Measurements from ENCODE around the gene PITX2. TPM values are rescaled to one million over a fixed set of nuclear protein-coding genes. Genes with fewer than 3 reads are reported as not detected.

PITX2 gene
- total RNA-seq, 4 donors from 2014 or later = not detected

DNA sequence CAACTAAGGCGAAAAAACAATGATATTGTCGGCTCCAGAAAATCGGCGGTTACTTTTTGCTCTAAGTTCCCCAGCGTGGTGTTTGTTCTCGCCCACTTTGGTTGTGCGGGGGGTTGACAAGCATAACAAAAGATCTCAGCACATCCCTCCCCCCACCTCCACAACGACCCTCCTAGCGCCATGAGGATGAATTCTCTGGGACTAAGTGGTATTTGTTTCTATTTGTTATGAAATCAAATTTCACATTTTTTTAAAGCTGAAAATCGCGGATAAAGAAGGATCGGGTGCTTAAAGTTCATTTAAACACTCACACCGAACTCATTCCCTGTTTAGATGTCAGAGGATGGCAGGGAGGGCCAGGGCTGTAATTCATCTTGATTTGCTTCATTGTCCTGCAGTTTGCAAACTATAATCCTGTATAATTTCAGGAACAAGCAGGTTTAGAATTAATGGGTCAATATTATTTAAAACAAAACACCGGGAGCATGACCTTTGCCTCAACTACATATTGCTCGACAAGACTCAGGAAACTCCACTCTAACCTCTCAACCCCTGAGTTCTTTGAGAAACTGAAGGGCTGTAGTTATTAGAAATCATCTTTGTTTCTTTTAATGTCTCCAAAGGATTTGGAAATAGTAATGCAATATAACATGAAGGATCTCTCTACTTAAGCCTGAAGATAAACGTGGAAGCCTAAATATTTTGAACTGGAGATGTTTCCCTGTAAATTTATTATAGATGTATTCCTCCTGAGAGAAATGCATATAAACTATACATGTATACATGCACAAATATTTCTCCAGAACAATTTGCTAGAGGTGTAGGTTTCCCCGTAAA lies 6.4 kb downstream of the PITX2 start:
- H3K4me1 ChIP-seq = peaks cover 0 to 52% (median 15%) of the 10 kb centered on the region in 4 donors
- no peaks in the 10 kb centered on the region for H3K36me3 ChIP-seq
- peaks cover 0 to 100% of the 10 kb centered on the region in 2 donors for H3K27me3 ChIP-seq
- DNase-seq (ENCODE audit: low spot score in 2 of 2) = no peak
- WGBS, 2 donors = 10 to 13% methylated on average over 17 of the region's 17 CpGs
- peak in 1 of 2 donors; percentile 15 for TF ChIP-seq EP300 (IDR thresholded peaks at IDR 0.05)
- TF ChIP-seq POLR2A (IDR thresholded peaks at IDR 0.05) = no peak
- TF ChIP-seq, protein P1, sequence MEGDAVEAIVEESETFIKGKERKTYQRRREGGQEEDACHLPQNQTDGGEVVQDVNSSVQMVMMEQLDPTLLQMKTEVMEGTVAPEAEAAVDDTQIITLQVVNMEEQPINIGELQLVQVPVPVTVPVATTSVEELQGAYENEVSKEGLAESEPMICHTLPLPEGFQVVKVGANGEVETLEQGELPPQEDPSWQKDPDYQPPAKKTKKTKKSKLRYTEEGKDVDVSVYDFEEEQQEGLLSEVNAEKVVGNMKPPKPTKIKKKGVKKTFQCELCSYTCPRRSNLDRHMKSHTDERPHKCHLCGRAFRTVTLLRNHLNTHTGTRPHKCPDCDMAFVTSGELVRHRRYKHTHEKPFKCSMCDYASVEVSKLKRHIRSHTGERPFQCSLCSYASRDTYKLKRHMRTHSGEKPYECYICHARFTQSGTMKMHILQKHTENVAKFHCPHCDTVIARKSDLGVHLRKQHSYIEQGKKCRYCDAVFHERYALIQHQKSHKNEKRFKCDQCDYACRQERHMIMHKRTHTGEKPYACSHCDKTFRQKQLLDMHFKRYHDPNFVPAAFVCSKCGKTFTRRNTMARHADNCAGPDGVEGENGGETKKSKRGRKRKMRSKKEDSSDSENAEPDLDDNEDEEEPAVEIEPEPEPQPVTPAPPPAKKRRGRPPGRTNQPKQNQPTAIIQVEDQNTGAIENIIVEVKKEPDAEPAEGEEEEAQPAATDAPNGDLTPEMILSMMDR (IDR thresholded peaks at IDR 0.05) = no peak
- H3K27ac ChIP-seq = no peak overlapping the region
- peaks cover 0 to 16% (median 0%) of the 10 kb centered on the region in 4 donors for H3K9me3 ChIP-seq
- H3K4me3 ChIP-seq = no peak overlapping the region

DNA sequence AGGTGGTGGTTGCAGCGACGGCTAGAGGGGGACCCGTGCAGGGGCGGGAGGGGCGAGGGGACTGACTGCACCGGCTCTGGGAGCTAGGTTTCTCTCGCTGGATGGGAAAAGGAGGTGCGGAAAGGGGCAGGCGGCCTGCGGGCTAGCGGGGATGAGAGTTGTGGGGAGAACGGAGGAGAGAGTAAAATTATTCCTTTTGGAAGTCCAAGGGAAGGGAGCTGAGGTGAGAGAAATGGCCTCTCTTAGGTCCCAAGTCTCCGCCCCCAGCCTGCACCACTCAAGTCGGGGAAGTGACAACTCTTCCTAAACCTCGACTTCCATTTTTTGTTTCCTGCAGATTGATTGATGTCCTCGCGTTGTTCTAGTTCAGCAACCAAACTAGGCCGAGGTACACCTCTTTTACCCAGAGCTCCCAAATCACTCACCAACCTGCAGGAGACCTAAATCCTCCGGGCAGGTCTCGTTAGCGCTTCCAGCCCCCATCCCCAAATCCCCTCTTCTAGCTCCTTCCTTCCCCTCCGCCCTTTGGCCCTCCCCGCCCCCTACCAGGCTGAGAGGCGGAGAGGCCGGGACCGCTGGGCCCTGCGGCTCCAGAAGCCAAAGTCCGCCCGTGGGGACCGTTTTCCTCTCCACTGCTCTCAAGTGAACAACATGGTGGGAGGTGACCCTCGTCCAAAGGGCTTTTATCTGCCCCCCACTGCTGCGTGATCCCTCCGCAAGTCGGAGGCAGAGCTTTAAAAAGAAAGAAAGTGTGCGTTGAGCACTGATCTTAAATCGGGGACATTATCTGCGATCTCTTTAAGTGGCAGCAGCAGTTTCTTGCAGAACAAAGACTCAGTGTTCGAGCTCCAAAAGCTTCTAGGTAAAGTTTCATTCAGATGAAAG lies 7.3 kb downstream of the PITX2 start:
- peaks cover 0 to 13% (median 0%) of the 10 kb centered on the region in 4 donors for H3K9me3 ChIP-seq
- peaks cover 3 to 100% of the 10 kb centered on the region in 2 donors for H3K27me3 ChIP-seq
- no peak overlapping the region for H3K27ac ChIP-seq
- WGBS, 2 donors = 13 to 17% methylated on average over 38 of the region's 38 CpGs
- no peaks in the 10 kb centered on the region for H3K36me3 ChIP-seq
- no peak overlapping the region for H3K4me3 ChIP-seq
- no peak for DNase-seq (ENCODE audit: low spot score in 2 of 2)
- TF ChIP-seq, protein P1 (IDR thresholded peaks at IDR 0.05) = no peak
- no peak for TF ChIP-seq POLR2A (IDR thresholded peaks at IDR 0.05)
- TF ChIP-seq EP300 (IDR thresholded peaks at IDR 0.05) = no peak
- peaks cover 0 to 52% (median 10%) of the 10 kb centered on the region in 4 donors for H3K4me1 ChIP-seq

DNA sequence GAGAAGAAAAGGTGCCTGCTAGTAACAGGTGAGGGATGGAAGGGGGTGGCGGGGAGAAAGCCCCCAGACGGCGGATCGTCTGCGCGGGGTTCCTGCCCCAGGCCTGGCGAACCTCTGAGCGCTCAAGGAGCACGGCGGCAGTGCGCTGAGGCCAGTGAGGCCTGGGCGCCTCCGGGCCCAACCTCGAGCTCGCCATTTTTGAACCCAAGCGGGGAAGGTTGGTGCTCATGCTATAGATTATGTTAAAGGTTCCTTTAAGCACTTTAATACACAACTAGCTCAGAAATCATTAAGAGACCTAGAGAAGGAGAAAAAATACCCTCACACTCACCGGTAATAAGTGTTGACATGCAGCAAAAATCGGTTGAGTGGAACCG lies 7.9 kb downstream of the PITX2 start:
- TF ChIP-seq, protein P1 (IDR thresholded peaks at IDR 0.05) = no peak
- TF ChIP-seq POLR2A (IDR thresholded peaks at IDR 0.05) (no peak), EP300 (IDR thresholded peaks at IDR 0.05) (no peak)
- WGBS, 2 donors = 24 to 26% methylated on average over 19 of the region's 19 CpGs
- no peak overlapping the region for H3K4me3 ChIP-seq
- H3K27ac ChIP-seq = no peak overlapping the region
- H3K36me3 ChIP-seq = no peaks in the 10 kb centered on the region
- H3K4me1 ChIP-seq = peaks cover 0 to 50% (median 10%) of the 10 kb centered on the region in 4 donors
- peaks cover 4 to 100% of the 10 kb centered on the region in 2 donors for H3K27me3 ChIP-seq
- H3K9me3 ChIP-seq = peaks cover 0 to 8% (median 0%) of the 10 kb centered on the region in 4 donors
- no peak for DNase-seq (ENCODE audit: low spot score in 2 of 2)

DNA sequence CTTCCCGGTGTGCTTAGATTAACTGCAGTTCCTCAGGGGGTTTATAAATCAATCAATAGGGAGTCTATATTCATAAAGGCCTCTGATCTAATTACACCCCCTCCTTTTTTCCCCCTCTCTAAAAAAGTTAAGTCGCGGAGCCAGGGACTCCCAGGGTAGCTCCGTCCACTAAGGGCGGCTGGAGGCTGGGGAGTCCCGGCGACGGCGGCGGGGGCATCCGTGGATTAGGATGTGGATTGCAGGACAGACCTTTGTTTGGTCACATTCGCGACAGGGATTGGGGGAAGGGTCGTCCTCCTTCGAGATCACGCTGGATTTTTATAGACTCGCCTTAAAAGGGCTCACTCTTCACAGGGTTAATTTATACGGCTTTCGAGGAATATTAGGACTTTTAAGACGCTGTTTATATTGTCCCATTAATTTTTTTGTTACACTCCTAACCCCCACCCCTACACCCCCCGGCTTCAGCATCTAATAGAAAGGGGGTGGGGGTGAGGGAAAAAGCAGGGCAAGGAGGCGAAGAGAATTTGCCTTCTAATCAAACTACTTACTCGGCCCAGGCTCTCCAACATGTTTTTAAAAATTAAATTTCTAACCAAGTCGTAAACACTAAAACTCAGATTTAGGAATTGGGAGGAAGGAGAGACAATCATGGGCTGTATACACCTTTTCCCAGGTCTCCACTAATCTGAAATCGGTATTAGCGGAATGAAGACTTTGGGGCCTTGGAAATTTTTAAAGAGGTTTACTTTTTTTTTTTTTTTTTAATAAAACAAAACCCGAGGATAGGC lies 8.5 kb downstream of the PITX2 start:
- H3K4me3 ChIP-seq = no peak overlapping the region
- peaks cover 4 to 99% of the 10 kb centered on the region in 2 donors for H3K27me3 ChIP-seq
- TF ChIP-seq EP300 (IDR thresholded peaks at IDR 0.05) (no peak), POLR2A (IDR thresholded peaks at IDR 0.05) (no peak)
- TF ChIP-seq, protein P1 (IDR thresholded peaks at IDR 0.05) = no peak
- H3K36me3 ChIP-seq = no peaks in the 10 kb centered on the region
- no peak overlapping the region for H3K27ac ChIP-seq
- no peak for DNase-seq (ENCODE audit: low spot score in 2 of 2)
- peaks cover 0 to 7% (median 0%) of the 10 kb centered on the region in 4 donors for H3K9me3 ChIP-seq
- peaks cover 0 to 44% (median 9%) of the 10 kb centered on the region in 4 donors for H3K4me1 ChIP-seq
- WGBS, 2 donors = 13 to 16% methylated on average over 27 of the region's 27 CpGs
